Neuron (in vitro differentiated cells): ENCODE results near the gene TRAM2.

ENCODE experiments used
- H2AFZ ChIP-seq: one replicate; pipeline ENCODE4 v1.6.1; 2013; ENCODE audit warnings: low read depth, mild to moderate bottlenecking, inconsistent platforms, low read length, moderate library complexity
- H3K27me3 ChIP-seq: one replicate; pipeline ENCODE4 v1.6.1; 2013; ENCODE audit warnings: low read length; ENCODE audit not compliant: insufficient read depth
- H3K36me3 ChIP-seq: one replicate; pipeline ENCODE4 v1.6.1; 2013; ENCODE audit warnings: low read length; ENCODE audit not compliant: insufficient read depth
- H3K4me1 ChIP-seq: one replicate; pipeline ENCODE4 v1.6.1; 2013; ENCODE audit warnings: low read length; ENCODE audit not compliant: insufficient read depth
- H3K4me3 ChIP-seq: 2 replicates; pipeline ENCODE4 v1.5.1; 2013; ENCODE audit warnings: mild to moderate bottlenecking, low read length, moderate library complexity
- H3K9me3 ChIP-seq: one replicate; pipeline ENCODE4 v1.6.1; 2013; ENCODE audit warnings: low read length

TRAM2 gene

DNA sequence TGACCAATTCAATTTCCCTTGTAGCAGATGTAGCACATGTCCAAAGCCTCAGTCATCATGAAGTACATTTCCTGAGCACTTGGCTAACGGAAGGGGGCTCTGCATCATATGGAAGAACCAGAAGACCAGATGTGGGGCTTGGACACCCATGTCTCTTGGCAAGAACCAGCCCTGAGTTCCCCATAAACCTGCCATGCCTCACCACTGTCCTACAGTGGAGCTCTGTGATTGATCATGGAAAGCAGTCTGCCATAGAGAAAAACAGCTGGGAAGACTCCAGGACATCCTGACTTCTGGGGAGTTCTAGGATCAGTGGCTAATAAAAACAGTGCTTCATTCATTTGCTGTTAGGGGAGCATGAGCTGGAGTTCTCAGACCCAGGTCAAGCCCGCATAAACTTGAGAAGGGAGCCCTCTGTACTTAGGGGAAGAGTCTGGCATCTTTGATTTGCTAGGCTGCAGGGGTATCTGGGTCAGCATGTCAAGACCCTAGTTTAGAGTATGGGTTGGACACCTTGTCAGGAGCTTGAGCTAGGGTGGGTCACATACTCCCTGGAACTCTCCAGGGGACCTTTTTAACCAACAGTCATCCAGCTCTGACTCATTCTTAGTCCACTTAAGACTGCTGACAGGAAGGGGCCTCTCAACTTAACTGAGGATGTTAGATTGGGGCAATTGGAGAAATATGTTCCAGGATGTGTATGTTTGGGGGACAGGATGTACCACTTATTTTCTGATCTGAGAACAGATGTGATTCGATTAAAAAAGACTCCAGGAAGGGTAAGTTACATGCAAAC, 26.3 kb upstream of the TRAM2 start:
- Histone ChIP-seq H3K36me3 (no peaks in the 10 kb centered on the region), H2AFZ (no peak overlapping the region), H3K27me3 (no peaks in the 10 kb centered on the region), H3K4me1 (no peaks in the 10 kb centered on the region), H3K9me3 (no peaks in the 10 kb centered on the region), H3K4me3 (no peak overlapping the region)

DNA sequence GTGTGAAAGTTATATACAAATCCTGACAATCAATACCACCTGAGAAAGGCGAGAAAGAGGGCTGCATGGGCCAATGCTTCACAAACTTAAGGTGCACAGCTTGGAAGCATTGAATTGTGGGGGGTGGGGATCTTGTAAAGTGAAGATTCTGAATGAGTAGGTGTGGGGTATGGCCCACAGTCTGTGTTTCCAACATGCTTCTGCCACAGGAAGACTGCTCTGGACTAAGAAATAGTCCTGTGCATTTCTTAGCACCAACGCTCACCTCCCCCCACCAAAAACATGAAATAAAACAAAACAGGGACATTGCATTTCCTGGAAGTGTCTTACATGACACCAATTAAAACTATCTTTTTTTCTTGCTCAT, 21.9 kb upstream of the TRAM2 start:
- H3K27me3 ChIP-seq = no peaks in the 10 kb centered on the region
- H3K36me3 ChIP-seq = no peaks in the 10 kb centered on the region
- peaks cover 12% of the 10 kb centered on the region for H3K4me1 ChIP-seq
- H3K4me3 ChIP-seq = no peak overlapping the region
- no peaks in the 10 kb centered on the region for H3K9me3 ChIP-seq
- no peak overlapping the region for H2AFZ ChIP-seq

DNA sequence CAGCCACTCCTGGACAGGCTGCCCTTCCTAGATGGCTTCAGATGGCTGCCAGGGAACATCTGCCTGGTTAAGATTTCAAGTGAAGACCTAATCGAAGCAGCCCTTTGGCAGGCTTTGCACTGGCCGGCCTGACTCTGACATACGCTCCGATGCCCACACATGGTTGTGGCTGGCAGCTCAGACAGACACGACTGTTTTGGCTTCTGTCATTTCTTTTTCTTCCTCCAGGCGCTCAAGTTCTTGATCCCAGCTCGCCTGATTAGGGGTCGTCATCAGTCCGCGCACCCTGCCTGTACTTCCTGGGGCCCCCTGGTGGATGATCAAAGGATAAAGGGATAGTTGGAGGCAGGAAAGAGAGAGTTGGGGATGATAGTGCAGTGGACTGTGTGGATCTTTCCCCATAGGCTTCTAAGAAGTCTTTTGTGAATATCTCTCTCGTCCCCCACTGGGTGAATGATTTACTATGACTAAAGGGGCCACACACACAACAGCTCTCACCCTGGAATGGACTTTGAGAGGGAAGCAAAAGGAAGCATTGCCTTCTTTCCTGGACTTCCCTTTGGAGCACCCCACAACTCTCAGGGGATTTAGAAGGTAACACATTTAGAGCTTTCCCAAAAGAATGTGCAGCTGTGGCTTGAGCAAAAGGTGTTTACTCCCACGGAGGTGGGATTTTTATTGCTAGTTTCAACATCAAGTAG, 21.4 kb upstream of the TRAM2 start:
- Histone ChIP-seq H3K9me3 (no peaks in the 10 kb centered on the region), H2AFZ (peak overlapping the region; percentile 53), H3K36me3 (no peaks in the 10 kb centered on the region), H3K4me1 (peaks cover 12% of the 10 kb centered on the region), H3K4me3 (no peak overlapping the region), H3K27me3 (no peaks in the 10 kb centered on the region)

DNA sequence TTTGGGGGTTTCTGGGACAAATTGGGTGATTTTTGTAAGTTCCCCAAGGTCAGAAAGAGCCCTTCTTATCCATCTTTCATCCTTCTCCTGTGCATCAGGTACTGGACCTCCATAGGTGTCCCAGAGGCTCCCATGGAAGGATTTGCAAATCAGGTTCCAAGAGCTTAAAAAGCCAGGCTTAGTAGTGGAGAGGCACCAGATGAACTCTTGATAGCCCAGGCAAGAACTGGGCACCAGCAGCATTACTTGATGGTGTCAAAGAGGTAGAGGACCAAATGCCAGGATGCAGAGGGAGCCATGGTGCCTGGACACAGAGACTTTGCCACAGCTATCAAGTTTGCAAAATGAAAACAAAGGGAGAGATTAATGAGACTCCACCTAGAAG, 20.9 kb upstream of the TRAM2 start:
- Histone ChIP-seq H3K4me1 (peaks cover 12% of the 10 kb centered on the region), H3K4me3 (no peak overlapping the region), H2AFZ (peak overlapping the region; percentile 53), H3K9me3 (no peaks in the 10 kb centered on the region), H3K36me3 (no peaks in the 10 kb centered on the region), H3K27me3 (no peaks in the 10 kb centered on the region)

DNA sequence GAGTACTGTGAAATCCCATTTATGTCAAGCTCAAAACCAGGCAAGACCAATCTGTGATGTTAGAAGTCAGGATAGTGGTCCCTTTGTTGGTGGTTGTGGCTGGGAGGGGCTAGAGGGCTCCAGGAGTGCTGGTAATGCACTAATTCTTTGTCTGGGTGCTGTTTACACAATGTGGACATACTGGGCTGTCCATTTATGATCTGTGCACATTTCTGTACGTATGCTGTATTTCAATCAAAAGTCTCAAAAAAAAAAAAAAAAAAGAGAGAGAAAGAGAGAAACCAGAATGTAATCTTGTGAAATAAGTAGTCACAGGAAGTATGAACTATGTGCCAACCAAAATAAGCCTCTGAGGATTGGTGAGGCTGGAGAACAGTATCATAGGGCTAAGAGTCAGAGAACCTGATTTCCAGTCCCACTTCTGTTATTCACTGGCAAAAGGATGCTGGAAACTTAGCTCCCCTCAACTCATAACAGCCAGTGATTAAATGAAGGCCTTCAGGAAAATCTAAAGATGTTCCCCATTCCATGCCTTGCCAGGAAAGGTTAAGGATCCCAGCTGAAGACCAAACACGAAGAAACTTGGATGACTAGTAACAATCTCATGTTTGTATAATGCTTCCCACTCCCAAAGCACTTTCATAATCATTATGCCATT, 19.6 kb upstream of the TRAM2 start:
- peaks cover 12% of the 10 kb centered on the region for H3K4me1 ChIP-seq
- H3K27me3 ChIP-seq = no peaks in the 10 kb centered on the region
- no peak overlapping the region for H3K4me3 ChIP-seq
- no peaks in the 10 kb centered on the region for H3K36me3 ChIP-seq
- no peaks in the 10 kb centered on the region for H3K9me3 ChIP-seq
- no peak overlapping the region for H2AFZ ChIP-seq

DNA sequence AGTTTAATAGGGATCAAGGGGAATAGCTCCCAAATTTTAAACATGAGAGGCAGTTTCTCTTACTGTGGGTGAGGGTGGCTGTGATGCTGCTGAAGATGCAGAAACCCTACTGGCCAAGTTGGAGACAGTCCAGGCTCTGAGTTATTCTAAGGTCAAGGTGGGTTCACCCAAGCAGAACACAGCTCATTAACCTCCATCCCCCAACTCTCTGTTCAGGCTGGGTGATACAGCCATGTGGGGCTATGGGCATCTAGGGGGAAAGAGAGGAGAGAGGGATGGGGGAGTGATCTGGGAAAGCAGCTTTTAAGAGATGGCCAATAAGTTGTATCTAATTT, 18.9 kb upstream of the TRAM2 start:
- Histone ChIP-seq H3K4me3 (no peak overlapping the region), H3K9me3 (no peaks in the 10 kb centered on the region), H3K27me3 (no peaks in the 10 kb centered on the region), H3K4me1 (peaks cover 12% of the 10 kb centered on the region), H3K36me3 (no peaks in the 10 kb centered on the region), H2AFZ (peak overlapping the region; percentile 62)

DNA sequence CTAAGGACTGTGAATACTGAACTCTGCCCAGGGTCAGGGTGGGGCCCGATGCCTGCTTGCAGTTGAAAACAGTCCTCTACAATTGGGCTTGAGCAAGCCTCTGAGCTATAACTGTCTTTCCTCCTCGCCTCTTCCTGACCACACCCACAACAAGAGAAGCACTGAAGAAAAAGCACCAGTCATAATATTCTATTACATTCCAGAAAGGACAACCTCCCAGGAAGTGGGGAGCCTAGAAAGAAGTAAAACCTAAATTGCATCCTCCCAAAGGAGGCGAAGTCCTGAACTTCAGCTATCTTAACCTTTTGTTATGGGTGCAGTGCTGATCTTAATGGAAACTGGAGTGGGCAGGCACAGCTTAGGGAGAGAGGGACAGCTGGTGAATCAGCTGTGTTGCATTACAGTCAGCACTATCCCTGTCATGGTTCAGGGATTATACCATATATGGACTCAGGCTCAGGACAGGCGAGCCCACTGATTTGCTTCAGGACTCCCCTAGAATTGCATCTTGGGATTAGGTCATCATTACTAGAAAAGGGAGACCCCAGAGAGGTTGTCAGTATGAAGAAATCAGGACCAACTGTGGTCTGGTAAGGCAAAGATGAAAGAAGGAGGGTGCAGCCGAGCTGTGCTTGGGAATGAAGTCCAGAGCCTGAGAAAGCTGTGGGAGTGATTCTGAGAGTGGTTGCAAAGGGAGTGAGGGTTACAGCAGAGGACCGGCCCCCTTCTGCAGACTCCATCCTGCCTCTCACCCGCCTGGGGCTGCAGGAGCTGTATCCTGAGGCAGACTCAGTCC, 18.3 kb upstream of the TRAM2 start:
- Histone ChIP-seq H2AFZ (peak overlapping the region; percentile 62), H3K4me3 (no peak overlapping the region), H3K36me3 (no peaks in the 10 kb centered on the region), H3K9me3 (no peaks in the 10 kb centered on the region), H3K4me1 (peaks cover 12% of the 10 kb centered on the region), H3K27me3 (no peaks in the 10 kb centered on the region)

DNA sequence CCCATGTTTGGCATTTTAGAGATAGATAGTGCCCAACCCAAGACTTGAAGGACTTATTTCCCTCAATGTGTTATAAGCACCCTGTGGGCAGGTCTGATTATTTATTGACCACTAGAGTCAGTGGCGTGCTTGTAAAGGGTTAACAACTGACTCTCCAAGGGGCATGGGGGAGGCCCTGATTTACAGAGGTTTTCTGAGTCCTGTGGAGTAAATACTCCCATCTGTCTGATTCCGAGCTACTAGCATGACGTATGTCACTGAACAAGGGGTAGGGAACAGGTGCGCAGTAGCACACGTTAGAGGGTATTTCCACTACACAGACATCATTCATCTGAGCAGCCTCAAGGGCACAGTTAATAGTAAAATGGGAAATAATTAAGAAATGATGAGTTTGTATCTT, 17.4 kb upstream of the TRAM2 start:
- Histone ChIP-seq H3K36me3 (no peaks in the 10 kb centered on the region), H3K4me1 (peaks cover 12% of the 10 kb centered on the region), H3K27me3 (no peaks in the 10 kb centered on the region), H3K9me3 (no peaks in the 10 kb centered on the region), H3K4me3 (no peak overlapping the region), H2AFZ (no peak overlapping the region)

DNA sequence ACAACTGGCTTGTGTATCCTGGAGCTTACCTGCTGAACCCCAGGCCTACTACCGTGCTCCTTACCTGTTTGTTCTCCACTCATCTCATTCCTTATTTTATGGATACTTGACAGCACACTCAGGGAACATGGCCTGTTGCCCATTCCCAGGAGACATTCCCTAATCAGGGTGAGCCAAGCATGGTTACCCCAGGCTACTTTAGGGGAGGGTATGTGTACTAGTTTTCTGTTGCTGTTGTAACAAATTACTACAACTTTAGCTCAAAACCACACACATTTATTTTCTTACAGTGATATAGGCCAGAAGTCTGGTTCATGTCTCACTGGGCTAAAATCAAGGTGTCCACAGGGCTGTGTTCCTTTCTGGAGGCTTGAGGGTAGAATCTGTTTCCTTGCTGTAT, 15.0 kb upstream of the TRAM2 start:
- H3K4me1 ChIP-seq = peaks cover 12% of the 10 kb centered on the region
- no peak overlapping the region for H3K4me3 ChIP-seq
- H3K36me3 ChIP-seq = no peaks in the 10 kb centered on the region

DNA sequence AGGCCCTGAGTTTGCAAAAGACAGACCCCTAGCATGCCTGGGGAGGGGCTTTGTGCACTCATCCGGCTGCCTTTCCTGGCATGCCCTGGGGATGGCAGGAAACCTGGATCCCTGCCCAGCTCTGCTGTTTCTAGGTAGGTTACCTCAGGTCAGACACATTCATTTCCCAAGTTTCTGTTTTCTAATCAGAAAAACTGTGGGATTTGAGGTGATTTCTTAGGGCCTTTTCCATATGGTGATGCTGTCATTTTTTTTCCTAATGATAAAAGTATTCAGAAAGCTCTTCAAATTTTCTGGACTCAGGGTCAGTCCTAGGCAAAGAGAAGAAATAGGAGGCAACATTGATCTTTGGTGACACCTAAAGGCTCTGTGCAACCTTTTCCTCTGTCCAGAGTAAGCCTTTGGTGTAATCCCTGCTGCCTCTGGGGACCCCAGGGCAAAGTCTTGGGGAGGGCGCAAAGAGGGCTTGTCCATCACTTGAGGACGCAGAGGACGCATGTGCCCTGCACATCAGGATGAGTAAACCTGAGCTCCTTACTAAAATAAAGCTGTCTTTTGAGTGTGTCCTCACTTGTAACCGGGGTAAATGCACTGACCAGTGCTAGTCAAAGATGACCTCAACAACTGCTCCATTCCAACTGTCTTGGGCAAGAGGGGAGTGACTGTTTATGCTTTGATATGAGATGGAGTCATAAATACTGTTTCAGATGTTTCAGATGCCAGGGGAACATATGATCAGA, 13.5 kb upstream of the TRAM2 start:
- peaks cover 5% of the 10 kb centered on the region for H3K4me1 ChIP-seq
- H3K4me3 ChIP-seq = no peak overlapping the region
- H3K9me3 ChIP-seq = no peaks in the 10 kb centered on the region
- H2AFZ ChIP-seq = no peak overlapping the region
- H3K27me3 ChIP-seq = no peaks in the 10 kb centered on the region
- H3K36me3 ChIP-seq = no peaks in the 10 kb centered on the region

More for the DNA sequence above, 15.0 kb upstream of the TRAM2 start:
- no peaks in the 10 kb centered on the region for H3K27me3 ChIP-seq
- no peaks in the 10 kb centered on the region for H3K9me3 ChIP-seq
- H2AFZ ChIP-seq = no peak overlapping the region

DNA sequence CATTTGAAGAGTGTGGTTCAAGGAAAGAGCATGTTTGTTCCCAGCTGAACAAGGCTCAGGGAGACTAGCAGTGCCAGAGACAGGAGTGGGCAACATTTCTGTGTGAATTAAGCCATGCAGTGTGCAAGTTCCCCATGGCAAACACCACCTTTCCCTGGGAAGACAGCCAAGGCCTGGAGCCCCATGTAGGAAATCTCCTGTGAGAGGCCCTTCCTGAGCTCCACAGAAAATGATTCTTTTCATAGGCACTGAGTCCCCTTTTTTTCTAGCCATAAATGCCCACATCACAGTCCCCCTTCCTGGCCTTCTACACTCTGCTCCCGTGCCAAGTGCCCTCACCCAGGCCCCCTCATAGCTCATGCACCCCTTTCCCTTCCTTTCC, 11.8 kb upstream of the TRAM2 start:
- no peaks in the 10 kb centered on the region for H3K36me3 ChIP-seq
- no peak overlapping the region for H3K4me3 ChIP-seq
- no peaks in the 10 kb centered on the region for H3K4me1 ChIP-seq
- H3K27me3 ChIP-seq = no peaks in the 10 kb centered on the region
- H3K9me3 ChIP-seq = no peaks in the 10 kb centered on the region
- H2AFZ ChIP-seq = no peak overlapping the region

DNA sequence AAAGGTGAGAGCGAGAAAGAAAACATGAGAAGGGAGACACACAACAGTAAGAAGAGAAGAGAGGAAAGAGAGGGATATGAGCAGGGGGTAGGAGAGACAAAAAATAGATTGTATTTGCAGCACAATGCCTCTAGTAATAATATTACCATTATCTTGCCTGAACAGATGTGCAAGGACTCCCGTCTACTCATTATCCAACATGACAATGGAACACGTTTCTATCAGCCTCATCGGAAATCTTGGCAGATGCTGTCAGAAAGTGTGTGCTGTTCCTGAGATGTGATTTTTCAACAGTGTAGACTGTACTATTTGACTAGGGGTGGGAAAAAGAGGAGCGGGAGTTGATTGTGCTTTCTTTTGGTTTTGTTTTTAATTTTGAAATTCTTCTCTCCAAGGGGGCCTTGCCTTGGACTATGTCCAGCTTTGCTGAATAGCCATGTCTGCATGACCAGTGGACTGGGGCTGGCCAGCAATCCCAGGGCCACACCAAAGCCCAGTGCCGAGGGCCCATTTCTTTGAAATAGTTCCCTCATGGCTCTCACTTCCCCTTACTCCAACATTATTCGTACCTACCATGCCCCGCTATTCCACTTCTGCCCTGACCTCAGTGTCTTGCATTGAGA, 11.3 kb upstream of the TRAM2 start:
- no peaks in the 10 kb centered on the region for H3K36me3 ChIP-seq
- H2AFZ ChIP-seq = no peak overlapping the region
- H3K4me3 ChIP-seq = no peak overlapping the region

More for the DNA sequence above, 11.3 kb upstream of the TRAM2 start:
- Histone ChIP-seq H3K4me1 (no peaks in the 10 kb centered on the region), H3K27me3 (no peaks in the 10 kb centered on the region), H3K9me3 (no peaks in the 10 kb centered on the region)
